ENCODE measurements around the gene GADD45GIP1. TPM values are rescaled to one million over a fixed set of nuclear protein-coding genes. Genes with fewer than 3 reads are reported as not detected.
"Not testable (repeated sequence)": the region's sequence is repeated elsewhere in the genome, so short reads cannot be mapped to it uniquely, and the experiment has no call there.

The GADD45GIP1 gene
- total RNA-seq, 1 experiment from 2014 or later = 35.9 TPM

- peak overlapping the region; percentile 98 for H3K27ac ChIP-seq (ENCODE audit: low read depth, low read length)
- BruUV-seq (replicated peaks); DNase-seq (ENCODE audit: low read depth, low spot score); H3K27me3 ChIP-seq (ENCODE audit: insufficient read depth, low read length); POLR2A ChIA-PET; intact Hi-C loops (cut with micrococcal nuclease); H4K20me1 ChIP-seq (ENCODE audit: insufficient read depth); H3K9me3 ChIP-seq (ENCODE audit: control insufficient read depth in 1 of 2, insufficient read depth in 1 of 2, low read depth in 1 of 2, low read length in 2 of 2); RAD21 ChIA-PET (ENCODE audit: low non-redundant PET in 1 of 2, low total read pairs in 2 of 2, uncharacterized antibody in 2 of 2, unreplicated experiment in 2 of 2); H3K9me2 ChIP-seq (ENCODE audit: insufficient read depth): not testable (repeated sequence)
- CTCF ChIA-PET = interaction anchor here (3.6 kb wide), 1 partner anchor 8 kb away, joined by 15 read pairs; no protein-coding TSS in a partner anchor
- H3K79me2 ChIP-seq (ENCODE audit: insufficient read depth, low read length) = peaks cover 44% of the 10 kb centered on the region
- H3K36me3 ChIP-seq (ENCODE audit: control insufficient read depth in 1 of 2, insufficient read depth in 2 of 2, low read length in 2 of 2) = peaks cover 6 to 23% of the 10 kb centered on the region in 2 experiments; a peak in 2 of 4 replicates
- H3K4me2 ChIP-seq (ENCODE audit: low read length) = peak overlapping the region; percentile 86
- H3K9ac ChIP-seq (ENCODE audit: low read length) = peak overlapping the region; percentile 97
- peak overlapping the region; percentile 75 to 92 for H3K4me3 ChIP-seq (replicated peaks in 1 of 2; ENCODE audit: low read depth in 1 of 2, low read length in 2 of 2)
- H3K4me1 ChIP-seq (ENCODE audit: control insufficient read depth in 1 of 2, insufficient read depth in 2 of 2, low read length in 2 of 2) = peaks cover 9 to 29% of the 10 kb centered on the region in 2 experiments
- ATAC-seq = peak; percentile 44
- TF ChIP-seq CBX3 (IDR thresholded peaks at IDR 0.05; ENCODE audit: low read depth) = peak; percentile 25
- peak overlapping the region; percentile 68 for H2AFZ ChIP-seq (ENCODE audit: low read depth, low read length, poor library complexity, severe bottlenecking)
Measured at GRCh38 chr19:12957389-12957952, 448 bp upstream of the GADD45GIP1 start.

- CTCF ChIA-PET = interaction anchor here (3.6 kb wide), 1 partner anchor 9 kb away, joined by 15 read pairs; no protein-coding TSS in a partner anchor
Measured at GRCh38 chr19:12955996-12956395, 1.0 kb downstream of the GADD45GIP1 start.

More at GRCh38 chr19:12955996-12956395, 1.0 kb downstream of the GADD45GIP1 start:
- DNase-seq (ENCODE audit: low read depth, low spot score) (no peak), ATAC-seq (no peak)
- H3K4me2 ChIP-seq (ENCODE audit: low read length) = peak overlapping the region; percentile 86
- H3K9me2 ChIP-seq (ENCODE audit: insufficient read depth) = no peaks in the 10 kb centered on the region
- peak overlapping the region; percentile 75 to 92 for H3K4me3 ChIP-seq (replicated peaks in 1 of 2; ENCODE audit: low read depth in 1 of 2, low read length in 2 of 2)
- no peak for TF ChIP-seq SIN3A (IDR thresholded peaks at IDR 0.05; ENCODE audit: low read depth)
- TF ChIP-seq ZBTB33 (IDR thresholded peaks at IDR 0.05; ENCODE audit: extremely low read depth, insufficient replicate concordance, low read length) = no peak
- no peak for TF ChIP-seq CEBPB (IDR thresholded peaks at IDR 0.05; ENCODE audit: low read depth)
- no peak for TF ChIP-seq RAD21 (IDR thresholded peaks at IDR 0.05; ENCODE audit: low read depth)
- TF ChIP-seq EGR1 (IDR thresholded peaks at IDR 0.05; ENCODE audit: low read depth) = no peak
- TF ChIP-seq TCF7L2 (IDR thresholded peaks at IDR 0.05; ENCODE audit: borderline replicate concordance, extremely low read depth, insufficient read depth, insufficient read length) = no peak
- no peak for TF ChIP-seq ATF3 (IDR thresholded peaks at IDR 0.05)
- TF ChIP-seq YY1 (IDR thresholded peaks at IDR 0.05; ENCODE audit: extremely low read depth, insufficient replicate concordance, low read depth, low read length) = no peak
- no peak for TF ChIP-seq POLR2AphosphoS5 (IDR thresholded peaks at IDR 0.05; ENCODE audit: low read depth, low read length)
- TF ChIP-seq EZH2phosphoT487 (IDR thresholded peaks at IDR 0.05; ENCODE audit: borderline replicate concordance) = no peak
- no peaks in the 10 kb centered on the region for H3K9me3 ChIP-seq (ENCODE audit: control insufficient read depth in 1 of 2, insufficient read depth in 1 of 2, low read depth in 1 of 2, low read length in 2 of 2)
- H3K27ac ChIP-seq (ENCODE audit: low read depth, low read length) = peak overlapping the region; percentile 98
- no peaks in the 10 kb centered on the region for H3K27me3 ChIP-seq (ENCODE audit: insufficient read depth, low read length)
- intact Hi-C loops (cut with micrococcal nuclease) = no loop called here
- POLR2A ChIA-PET = interaction anchor here (2.0 kb wide), 1 partner anchor 10 kb away, joined by 8 read pairs; the partner anchor contains the start of gene RAD23A
- peaks cover 48% of the 10 kb centered on the region for H3K79me2 ChIP-seq (ENCODE audit: insufficient read depth, low read length)
- BruUV-seq (replicated peaks) = TSS peak; percentile 59
- peaks cover 10 to 27% of the 10 kb centered on the region in 2 experiments; a peak in 3 of 4 replicates for H3K36me3 ChIP-seq (ENCODE audit: control insufficient read depth in 1 of 2, insufficient read depth in 2 of 2, low read length in 2 of 2)
- H2AFZ ChIP-seq (ENCODE audit: low read depth, low read length, poor library complexity, severe bottlenecking) = no peak overlapping the region
- peak overlapping the region; percentile 97 for H3K9ac ChIP-seq (ENCODE audit: low read length)
- RAD21 ChIA-PET (ENCODE audit: low non-redundant PET in 1 of 2, low total read pairs in 2 of 2, uncharacterized antibody in 2 of 2, unreplicated experiment in 2 of 2) = no interaction called here
- peaks cover 9 to 29% of the 10 kb centered on the region in 2 experiments for H3K4me1 ChIP-seq (ENCODE audit: control insufficient read depth in 1 of 2, insufficient read depth in 2 of 2, low read length in 2 of 2)
- no peaks in the 10 kb centered on the region; the same call in 1 of the 2 replicates for H4K20me1 ChIP-seq (ENCODE audit: insufficient read depth)
